ENCODE results near the gene RNF128.

RNF128 gene

DNA sequence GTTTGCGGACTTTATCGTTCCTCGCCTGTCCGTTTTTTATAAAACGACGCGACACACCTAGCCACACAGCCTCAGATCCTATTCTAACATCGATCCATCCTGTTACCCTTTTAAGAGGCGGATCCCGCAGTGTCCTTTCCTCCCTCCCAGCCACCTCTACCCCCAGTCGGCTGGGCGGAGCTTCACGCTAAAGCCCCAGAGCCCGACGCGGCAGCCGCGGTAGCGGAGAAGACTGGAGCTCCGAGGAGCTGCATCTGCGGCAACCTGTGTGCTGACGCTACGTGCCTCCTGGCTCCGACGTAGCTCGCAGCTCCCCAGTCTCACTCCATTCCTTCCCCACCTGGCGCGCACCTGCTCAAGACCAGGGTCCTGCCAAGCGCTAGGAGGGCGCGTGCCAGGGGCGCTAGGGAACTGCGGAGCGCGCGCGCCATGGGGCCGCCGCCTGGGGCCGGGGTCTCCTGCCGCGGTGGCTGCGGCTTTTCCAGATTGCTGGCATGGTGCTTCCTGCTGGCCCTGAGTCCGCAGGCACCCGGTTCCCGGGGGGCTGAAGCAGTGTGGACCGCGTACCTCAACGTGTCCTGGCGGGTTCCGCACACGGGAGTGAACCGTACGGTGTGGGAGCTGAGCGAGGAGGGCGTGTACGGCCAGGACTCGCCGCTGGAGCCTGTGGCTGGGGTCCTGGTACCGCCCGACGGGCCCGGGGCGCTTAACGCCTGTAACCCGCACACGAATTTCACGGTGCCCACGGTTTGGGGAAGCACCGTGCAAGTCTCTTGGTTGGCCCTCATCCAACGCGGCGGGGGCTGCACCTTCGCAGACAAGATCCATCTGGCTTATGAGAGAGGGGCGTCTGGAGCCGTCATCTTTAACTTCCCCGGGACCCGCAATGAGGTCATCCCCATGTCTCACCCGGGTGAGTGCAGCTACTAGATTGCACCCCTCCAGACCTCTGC lies at the start of gene RNF128:
Gene RNF128 (plus strand): TSS at position 217 of the 953 bp plus-strand sequence. CDS start 213 bp downstream, at position 430.
- DNase-seq (ENCODE audit: low spot score) = no peak

DNA sequence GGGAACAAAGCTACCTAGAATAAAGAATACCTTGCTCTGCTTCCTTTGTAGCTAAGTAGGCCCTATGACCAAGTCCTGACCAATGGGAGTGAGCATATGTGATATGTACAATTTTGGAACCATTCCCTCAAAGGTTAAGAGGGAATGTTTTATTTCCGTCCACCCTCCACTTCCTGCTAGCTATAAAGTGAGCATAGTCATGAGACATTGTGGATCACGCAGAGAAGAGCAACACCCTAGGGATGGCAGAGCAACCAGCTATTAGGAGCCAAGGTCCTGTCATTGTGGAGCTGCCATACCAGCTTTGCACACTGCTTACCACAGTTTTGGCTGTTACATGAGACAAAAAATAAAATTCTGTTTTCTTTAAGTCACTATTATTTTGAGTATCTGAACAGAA lies 45.8 kb upstream of the RNF128 start:
- DNase-seq (ENCODE audit: low spot score) = no peak

GRCh38 chrX:106684207-106684606 lies 42.3 kb upstream of the RNF128 start:
- DNase-seq (ENCODE audit: low spot score) = no peak

DNA sequence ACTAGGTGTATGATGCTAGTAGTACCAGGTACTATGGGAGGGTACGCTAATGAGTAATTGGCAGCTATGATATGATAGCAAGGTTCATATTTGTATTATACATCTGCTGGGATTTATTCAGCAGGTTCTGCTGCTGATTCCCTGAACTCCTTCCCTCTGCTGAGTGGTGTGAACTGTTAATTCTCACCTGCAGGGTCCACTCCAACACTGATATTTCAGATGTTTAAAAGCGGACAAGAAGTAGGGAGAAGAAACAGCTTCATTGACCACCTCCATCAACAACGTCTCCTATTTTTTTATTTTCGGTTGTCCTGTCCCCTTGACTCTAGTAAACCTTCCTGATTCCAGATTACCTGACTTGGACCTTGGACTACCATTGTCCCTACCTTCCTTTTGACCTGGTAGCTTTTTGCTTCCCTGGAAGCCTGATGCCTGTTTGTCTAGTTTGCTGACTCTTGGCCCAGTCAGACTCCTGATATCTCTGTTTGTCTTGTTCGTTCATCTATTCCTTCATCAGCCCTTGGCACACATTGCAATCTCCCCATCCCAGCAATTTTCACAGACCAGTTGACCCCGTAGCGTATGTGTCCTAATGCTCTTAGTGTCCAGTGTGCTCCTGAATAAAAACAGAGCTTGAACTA lies 34.0 kb upstream of the RNF128 start:
- DNase-seq (ENCODE audit: low spot score) = no peak

DNA sequence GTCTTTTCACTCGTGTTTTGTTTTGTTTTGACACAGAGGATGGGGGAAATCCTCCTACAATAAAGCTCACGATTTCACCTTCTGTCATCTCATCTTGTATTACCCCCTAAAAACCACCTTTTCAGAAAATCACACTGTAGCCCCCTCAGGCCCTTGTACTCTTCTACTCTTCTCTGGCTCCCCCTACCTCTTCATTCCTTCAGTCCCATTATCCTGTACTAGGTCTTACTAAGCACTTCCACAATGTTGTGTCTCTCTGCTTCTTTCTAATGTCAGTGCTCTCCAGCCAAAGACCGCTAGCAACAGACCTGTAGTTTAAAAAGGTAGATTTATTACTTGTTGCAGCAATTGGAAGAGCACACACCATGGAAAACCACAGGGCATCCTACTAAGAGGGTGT lies 30.0 kb upstream of the RNF128 start:
- no peak for DNase-seq (ENCODE audit: low spot score)

GRCh38 chrX:106698693-106699092 lies 27.8 kb upstream of the RNF128 start:
- no peak for DNase-seq (ENCODE audit: low spot score)

GRCh38 chrX:106702636-106703035 lies 23.9 kb upstream of the RNF128 start:
- DNase-seq (ENCODE audit: low spot score) = no peak

GRCh38 chrX:106706466-106706865 lies 20.0 kb upstream of the RNF128 start:
- no peak for DNase-seq (ENCODE audit: low spot score)

GRCh38 chrX:106707771-106708454 lies 18.6 kb upstream of the RNF128 start:
- DNase-seq (ENCODE audit: low spot score) = no peak

DNA sequence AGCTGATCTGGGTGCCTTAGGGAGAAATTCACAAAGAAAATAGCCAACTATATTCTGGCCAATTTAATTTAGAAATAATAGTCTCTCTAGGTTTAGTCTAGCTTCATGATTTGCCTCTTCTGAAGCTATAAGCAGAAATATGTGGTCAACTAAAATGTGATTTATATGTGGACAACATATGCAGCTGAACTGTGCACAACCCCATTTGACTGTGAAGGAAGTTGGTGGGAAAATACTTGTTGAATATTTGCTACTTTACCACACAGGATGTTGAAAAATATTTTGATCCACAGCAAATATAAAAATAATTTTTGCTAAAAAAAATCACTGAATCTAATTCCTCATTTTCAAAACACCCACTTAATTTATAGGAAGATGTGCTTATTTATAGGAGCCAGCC lies 15.7 kb upstream of the RNF128 start:
- DNase-seq (ENCODE audit: low spot score) = no peak

- DNase-seq (ENCODE audit: low spot score) = no peak
Measured at GRCh38 chrX:106711375-106711774, 15.1 kb upstream of the RNF128 start.

DNA sequence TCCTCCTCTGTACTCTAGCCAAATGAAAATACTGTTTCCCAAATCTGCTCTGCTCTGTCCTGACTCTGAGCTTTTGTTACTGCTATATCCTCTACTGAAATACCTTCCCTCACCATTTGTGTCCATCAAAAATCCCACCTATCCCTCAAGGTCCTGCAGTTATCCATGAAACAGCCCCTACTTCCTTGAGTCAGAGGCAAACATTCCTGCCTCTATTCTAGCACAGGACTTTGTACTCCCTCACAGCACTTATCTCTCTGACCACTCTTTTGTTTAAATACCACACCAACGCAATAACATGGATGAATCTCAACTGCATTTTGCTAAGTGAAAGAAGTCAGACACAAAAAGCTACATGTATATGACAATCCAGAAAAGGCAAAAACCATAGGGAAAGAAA lies 10.5 kb upstream of the RNF128 start:
- no peak for DNase-seq (ENCODE audit: low spot score)

DNA sequence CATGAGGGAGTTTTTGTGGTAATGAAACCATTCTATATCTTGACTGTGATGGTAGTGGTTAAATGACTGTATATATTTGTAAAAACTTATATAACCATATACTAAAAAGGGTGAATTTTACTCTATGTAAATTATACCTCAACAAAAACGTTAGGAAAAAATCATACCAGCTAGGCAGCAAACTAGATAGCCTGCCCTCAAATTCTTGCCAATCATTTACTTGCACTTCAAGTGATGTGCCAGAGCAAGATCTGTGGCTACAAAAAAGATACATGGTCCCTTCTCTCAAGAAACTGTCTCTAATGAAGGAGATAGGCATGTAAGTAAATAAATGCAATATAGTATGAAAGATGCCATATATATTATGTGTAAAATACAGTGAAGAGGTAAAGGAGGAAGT lies 10.0 kb upstream of the RNF128 start:
- DNase-seq (ENCODE audit: low spot score) = no peak

- DNase-seq (ENCODE audit: low spot score) = no peak
Measured at GRCh38 chrX:106718709-106719108, 7.8 kb upstream of the RNF128 start.

- DNase-seq (ENCODE audit: low spot score) = no peak
Measured at GRCh38 chrX:106725931-106726330, 570 bp upstream of the RNF128 start.

DNA sequence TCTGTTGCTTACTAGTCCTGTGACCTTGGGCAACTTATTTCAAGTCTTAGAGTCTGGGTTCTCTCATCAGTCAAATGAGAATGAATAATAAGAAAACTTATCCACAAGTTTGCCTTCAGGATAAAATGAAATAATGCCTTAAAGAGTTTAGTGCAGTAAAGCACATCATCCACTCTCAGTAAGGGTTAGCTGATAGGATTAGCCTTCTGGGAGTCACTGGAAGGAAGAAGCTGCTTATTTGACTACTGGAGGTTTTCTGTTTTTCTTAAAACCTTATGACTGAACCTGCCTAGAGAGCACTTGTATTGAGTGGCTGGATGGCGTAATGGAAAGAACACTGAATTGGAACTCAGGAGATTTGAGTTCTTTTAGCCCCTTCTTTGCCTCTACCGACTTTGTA lies 1.8 kb downstream of the RNF128 start:
- DNase-seq (ENCODE audit: low spot score) = no peak

- DNase-seq (ENCODE audit: low spot score) = no peak
Measured at GRCh38 chrX:106730401-106730800, 3.9 kb downstream of the RNF128 start.

GRCh38 chrX:106731590-106731989 lies 5.1 kb downstream of the RNF128 start:
- DNase-seq (ENCODE audit: low spot score) = no peak

DNA sequence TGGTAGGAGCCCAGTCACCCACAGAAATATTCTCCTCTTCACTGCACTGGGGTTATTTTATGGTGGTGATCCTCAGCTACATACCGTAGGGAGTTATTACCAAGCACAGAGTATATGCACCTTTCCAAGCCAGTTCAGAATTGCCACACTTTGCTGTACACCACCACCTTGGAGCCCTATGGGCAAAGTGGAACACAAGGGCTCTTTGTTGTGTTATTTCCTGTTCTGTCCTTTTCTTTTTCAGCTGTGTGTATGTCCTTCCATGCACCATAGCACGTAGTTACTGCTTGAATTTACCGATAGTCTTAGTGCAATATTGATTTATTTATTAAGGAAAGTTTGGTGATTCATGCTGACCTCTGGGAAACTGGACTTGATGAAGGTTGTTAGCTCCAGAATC lies 8.3 kb downstream of the RNF128 start:
- no peak for DNase-seq (ENCODE audit: low spot score)

DNA sequence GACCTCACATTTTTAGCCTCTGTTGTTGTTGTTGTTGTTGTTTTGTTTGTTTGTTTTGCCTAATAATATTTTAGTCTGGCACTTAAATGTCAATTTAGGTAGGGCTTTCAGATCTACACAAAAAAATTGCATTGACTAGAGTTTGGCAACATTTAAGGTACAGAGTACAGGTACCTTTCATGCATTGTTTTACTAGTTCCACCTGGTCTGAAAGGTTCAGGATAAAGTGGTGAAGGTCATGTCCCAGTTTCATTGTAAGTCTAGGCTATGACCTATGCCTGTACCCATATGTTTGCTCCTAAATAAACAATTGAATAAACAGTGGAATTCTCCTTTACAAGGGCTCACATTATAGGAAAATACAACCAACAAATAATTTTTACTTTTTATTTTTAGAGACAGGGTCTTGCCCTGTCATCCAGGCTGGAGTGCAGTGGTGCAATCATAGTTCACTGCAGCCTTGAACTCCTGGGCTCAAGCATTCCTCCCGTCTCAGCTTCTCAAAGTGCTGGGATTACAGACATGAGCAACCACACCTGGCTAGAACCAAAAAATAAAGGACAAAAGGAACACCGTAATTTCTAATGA lies 13.8 kb downstream of the RNF128 start:
- DNase-seq (ENCODE audit: low spot score) = no peak

DNA sequence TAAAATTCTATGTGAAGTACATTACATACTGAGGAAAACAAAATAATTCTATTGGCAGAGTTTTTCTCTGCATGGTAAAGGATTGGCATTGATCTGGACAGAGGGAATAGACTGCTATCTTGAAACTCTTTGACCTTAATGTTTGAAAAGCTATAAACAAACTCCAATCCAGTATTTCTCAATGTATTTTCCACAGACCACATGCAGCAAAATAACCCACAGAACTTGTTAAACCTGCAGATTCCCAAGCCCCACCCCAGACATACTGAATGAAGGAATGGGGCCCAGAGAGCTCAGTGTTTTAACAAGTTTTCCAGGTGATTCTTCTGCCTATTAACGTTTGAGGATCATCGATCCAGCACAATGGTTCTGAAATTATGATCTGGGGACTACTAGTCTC lies 15.7 kb downstream of the RNF128 start:
- no peak for DNase-seq (ENCODE audit: low spot score)

DNA sequence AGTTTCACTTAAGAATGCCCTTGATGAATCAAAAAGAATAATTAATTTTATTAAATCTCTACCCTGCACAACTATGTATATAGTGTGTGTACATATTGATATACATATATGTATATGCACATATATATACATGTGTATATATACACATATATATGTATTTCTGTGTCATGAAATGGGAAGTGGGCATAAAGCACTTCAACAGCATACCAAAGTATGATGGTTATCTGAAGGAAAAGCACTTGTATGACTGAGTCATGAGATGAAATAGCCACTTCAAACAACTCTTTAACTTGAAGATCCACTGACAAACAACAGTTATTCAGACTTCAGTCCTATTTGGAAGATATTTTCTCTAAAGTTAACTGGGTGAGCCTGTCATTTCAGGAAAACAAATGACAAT lies 16.3 kb downstream of the RNF128 start:
- no peak for DNase-seq (ENCODE audit: low spot score)

Measured in pons (tissue), 1 donor.